ENCODE measurements around the gene PRR33.

DNA sequence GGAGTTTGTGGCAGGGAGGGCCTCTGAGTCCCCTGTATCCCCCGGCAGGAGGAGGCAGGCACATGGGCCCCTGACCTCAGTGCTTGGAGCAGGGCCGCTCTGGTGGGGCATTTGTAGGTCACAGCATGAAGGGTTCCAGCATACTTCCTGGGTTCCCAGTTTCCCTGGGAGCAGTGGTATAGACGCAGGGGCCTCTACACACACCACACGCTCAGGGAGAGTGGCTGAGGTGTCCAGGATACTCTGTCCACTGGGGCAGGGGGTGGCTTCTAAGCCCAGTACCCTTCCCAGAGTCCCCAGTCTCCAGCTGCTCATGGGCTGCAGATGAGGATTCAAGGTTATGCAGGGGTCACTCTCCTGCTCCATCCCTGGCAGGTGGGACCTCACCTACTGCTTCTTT lies 32.7 kb downstream of the PRR33 start:
- TF ChIP-seq, protein P1, sequence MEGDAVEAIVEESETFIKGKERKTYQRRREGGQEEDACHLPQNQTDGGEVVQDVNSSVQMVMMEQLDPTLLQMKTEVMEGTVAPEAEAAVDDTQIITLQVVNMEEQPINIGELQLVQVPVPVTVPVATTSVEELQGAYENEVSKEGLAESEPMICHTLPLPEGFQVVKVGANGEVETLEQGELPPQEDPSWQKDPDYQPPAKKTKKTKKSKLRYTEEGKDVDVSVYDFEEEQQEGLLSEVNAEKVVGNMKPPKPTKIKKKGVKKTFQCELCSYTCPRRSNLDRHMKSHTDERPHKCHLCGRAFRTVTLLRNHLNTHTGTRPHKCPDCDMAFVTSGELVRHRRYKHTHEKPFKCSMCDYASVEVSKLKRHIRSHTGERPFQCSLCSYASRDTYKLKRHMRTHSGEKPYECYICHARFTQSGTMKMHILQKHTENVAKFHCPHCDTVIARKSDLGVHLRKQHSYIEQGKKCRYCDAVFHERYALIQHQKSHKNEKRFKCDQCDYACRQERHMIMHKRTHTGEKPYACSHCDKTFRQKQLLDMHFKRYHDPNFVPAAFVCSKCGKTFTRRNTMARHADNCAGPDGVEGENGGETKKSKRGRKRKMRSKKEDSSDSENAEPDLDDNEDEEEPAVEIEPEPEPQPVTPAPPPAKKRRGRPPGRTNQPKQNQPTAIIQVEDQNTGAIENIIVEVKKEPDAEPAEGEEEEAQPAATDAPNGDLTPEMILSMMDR (IDR thresholded peaks at IDR 0.05 in 2 of 3, conservative IDR thresholded peaks at IDR 0.05 in 1 of 3; ENCODE audit: control insufficient read depth in 2 of 3, extremely low read depth in 1 of 3, insufficient read depth in 1 of 3, low read depth in 3 of 3, low read length in 3 of 3): no peak
- TF ChIP-seq CHD1 (IDR thresholded peaks at IDR 0.05; ENCODE audit: low read depth, low read length) (no peak), SRF (IDR thresholded peaks at IDR 0.05; ENCODE audit: low read depth in 2 of 2, low read length in 2 of 2) (no peak), POLR2AphosphoS5 (IDR thresholded peaks at IDR 0.05; ENCODE audit: low read length) (peak; percentile 10; the same call in 1 of the 2 replicates)
- TF ChIP-seq, protein P2, sequence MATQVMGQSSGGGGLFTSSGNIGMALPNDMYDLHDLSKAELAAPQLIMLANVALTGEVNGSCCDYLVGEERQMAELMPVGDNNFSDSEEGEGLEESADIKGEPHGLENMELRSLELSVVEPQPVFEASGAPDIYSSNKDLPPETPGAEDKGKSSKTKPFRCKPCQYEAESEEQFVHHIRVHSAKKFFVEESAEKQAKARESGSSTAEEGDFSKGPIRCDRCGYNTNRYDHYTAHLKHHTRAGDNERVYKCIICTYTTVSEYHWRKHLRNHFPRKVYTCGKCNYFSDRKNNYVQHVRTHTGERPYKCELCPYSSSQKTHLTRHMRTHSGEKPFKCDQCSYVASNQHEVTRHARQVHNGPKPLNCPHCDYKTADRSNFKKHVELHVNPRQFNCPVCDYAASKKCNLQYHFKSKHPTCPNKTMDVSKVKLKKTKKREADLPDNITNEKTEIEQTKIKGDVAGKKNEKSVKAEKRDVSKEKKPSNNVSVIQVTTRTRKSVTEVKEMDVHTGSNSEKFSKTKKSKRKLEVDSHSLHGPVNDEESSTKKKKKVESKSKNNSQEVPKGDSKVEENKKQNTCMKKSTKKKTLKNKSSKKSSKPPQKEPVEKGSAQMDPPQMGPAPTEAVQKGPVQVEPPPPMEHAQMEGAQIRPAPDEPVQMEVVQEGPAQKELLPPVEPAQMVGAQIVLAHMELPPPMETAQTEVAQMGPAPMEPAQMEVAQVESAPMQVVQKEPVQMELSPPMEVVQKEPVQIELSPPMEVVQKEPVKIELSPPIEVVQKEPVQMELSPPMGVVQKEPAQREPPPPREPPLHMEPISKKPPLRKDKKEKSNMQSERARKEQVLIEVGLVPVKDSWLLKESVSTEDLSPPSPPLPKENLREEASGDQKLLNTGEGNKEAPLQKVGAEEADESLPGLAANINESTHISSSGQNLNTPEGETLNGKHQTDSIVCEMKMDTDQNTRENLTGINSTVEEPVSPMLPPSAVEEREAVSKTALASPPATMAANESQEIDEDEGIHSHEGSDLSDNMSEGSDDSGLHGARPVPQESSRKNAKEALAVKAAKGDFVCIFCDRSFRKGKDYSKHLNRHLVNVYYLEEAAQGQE (IDR thresholded peaks at IDR 0.05; ENCODE audit: low read depth, low read length): no peak
